ENCODE data around the gene PARP12. TPM values are rescaled to one million over a fixed set of nuclear protein-coding genes. Genes with fewer than 3 reads are reported as not detected.

PARP12 gene
- total and polyA plus RNA-seq, 12 donors = 6.7 to 48.3 (median 13.1) TPM

- 60 to 67% methylated on average over 11 of the region's 11 CpGs for WGBS, 2 donors
- H3K36me3 ChIP-seq = peaks cover 0 to 96% (median 20%) of the 10 kb centered on the region in 9 donors
- intact Hi-C loops (cut with DNase I) = no loop called here
- no peaks in the 10 kb centered on the region for H3K27me3 ChIP-seq
- TF ChIP-seq, protein P1, sequence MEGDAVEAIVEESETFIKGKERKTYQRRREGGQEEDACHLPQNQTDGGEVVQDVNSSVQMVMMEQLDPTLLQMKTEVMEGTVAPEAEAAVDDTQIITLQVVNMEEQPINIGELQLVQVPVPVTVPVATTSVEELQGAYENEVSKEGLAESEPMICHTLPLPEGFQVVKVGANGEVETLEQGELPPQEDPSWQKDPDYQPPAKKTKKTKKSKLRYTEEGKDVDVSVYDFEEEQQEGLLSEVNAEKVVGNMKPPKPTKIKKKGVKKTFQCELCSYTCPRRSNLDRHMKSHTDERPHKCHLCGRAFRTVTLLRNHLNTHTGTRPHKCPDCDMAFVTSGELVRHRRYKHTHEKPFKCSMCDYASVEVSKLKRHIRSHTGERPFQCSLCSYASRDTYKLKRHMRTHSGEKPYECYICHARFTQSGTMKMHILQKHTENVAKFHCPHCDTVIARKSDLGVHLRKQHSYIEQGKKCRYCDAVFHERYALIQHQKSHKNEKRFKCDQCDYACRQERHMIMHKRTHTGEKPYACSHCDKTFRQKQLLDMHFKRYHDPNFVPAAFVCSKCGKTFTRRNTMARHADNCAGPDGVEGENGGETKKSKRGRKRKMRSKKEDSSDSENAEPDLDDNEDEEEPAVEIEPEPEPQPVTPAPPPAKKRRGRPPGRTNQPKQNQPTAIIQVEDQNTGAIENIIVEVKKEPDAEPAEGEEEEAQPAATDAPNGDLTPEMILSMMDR (IDR thresholded peaks at IDR 0.05) = no peak
- no peak for DNase-seq
- H3K4me3 ChIP-seq = no peak overlapping the region
- no peak overlapping the region for H3K27ac ChIP-seq
- H3K4me1 ChIP-seq = peaks cover 0 to 28% (median 7%) of the 10 kb centered on the region in 9 donors
- H3K9me3 ChIP-seq = no peaks in the 10 kb centered on the region
- ATAC-seq = peak; percentile 43 to 82 (median 62)
Observed at GRCh38 chr7:140036224-140036962, 26.4 kb downstream of the PARP12 start.

DNA sequence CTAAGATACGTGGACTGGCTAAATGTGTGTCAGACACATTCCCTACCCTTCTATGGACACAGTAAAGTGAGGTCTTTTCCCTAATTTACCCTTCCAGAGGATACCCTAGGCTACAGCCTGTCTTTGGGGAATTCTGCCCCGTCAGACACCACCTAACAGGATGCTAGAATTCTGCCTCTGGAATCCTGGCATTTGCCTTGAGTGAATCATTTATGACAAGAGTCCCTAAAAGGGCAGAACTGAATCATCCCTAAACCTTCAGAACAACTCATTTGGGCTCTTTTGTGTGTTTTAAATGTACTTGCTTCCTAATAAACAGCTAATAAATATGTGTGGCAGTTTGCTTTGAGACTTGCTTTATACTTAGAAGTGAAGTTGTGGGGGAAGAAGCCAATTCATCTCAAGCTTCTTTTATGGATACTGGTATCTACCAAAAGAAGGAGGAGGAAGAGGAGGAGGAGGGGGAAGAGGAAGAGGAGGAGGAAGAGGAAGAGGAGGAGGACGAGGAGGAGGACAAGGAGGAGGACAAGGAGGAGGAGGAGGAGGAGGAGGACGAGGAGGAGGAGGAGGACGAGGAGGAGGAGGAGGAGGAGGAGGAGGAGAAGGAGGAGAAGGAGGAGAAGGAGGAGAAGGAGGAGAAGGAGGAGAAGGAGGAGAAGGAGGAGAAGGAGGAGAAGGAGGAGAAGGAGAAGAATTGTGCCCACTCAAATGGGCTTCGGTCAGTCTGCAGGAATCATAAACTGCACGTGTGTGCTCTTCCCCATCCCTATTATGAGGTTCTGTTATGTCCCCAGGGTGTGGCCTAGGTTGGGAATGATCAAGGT, 27.1 kb downstream of the PARP12 start:
- no peak for ATAC-seq
- TF ChIP-seq, protein P1 (IDR thresholded peaks at IDR 0.05) = no peak
- Histone ChIP-seq H3K9me3 (no peaks in the 10 kb centered on the region), H3K4me1 (peaks cover 0 to 28% (median 7%) of the 10 kb centered on the region in 9 donors), H3K4me3 (no peak overlapping the region), H3K36me3 (peaks cover 0 to 96% (median 20%) of the 10 kb centered on the region in 9 donors), H3K27ac (no peak overlapping the region), H3K27me3 (no peaks in the 10 kb centered on the region)
- DNase-seq = no peak
- WGBS, 2 donors = 76 to 84% methylated on average over 4 of the region's 7 CpGs
- intact Hi-C loops (cut with DNase I) = no loop called here

DNA sequence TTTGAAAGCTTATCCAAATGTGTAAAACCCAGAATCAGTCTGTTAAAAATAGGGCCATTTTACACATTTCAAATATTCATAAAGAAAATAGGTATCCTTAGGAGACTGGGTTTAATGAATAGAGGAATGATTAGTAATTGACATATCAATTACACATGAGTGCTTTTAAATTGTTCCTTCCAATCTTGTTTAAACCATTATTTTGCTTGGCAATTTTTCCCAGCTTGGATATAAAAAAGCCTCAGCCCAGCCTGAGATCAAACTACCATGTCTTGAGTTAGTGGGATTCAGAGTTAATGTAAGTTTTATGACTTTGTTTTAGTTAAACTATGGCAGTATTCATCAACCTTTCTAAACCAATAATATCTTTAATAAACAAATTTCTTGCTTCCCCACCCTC, 28.3 kb downstream of the PARP12 start:
- H3K36me3 ChIP-seq = peaks cover 0 to 93% (median 14%) of the 10 kb centered on the region in 9 donors

GRCh38 chr7:140033779-140034363, 28.9 kb downstream of the PARP12 start:
- no peak overlapping the region for H3K4me3 ChIP-seq
- intact Hi-C loops (cut with DNase I) = no loop called here
- no peaks in the 10 kb centered on the region for H3K27me3 ChIP-seq
- ATAC-seq (no peak), DNase-seq (no peak)
- no peaks in the 10 kb centered on the region for H3K9me3 ChIP-seq
- 95 to 96% methylated on average over 14 of the region's 14 CpGs for WGBS, 2 donors
- TF ChIP-seq, protein P1 (IDR thresholded peaks at IDR 0.05) = no peak
- peaks cover 0 to 18% (median 4%) of the 10 kb centered on the region in 9 donors for H3K4me1 ChIP-seq
- peaks cover 0 to 94% (median 14%) of the 10 kb centered on the region in 9 donors for H3K36me3 ChIP-seq
- H3K27ac ChIP-seq = no peak overlapping the region

More for the DNA sequence above, 28.3 kb downstream of the PARP12 start:
- TF ChIP-seq, protein P1 (IDR thresholded peaks at IDR 0.05) = no peak
- intact Hi-C loops (cut with DNase I) = no loop called here
- no peaks in the 10 kb centered on the region for H3K27me3 ChIP-seq
- no peaks in the 10 kb centered on the region for H3K9me3 ChIP-seq
- H3K4me3 ChIP-seq = no peak overlapping the region
- ATAC-seq (no peak), DNase-seq (no peak)
- no peak overlapping the region for H3K27ac ChIP-seq
- H3K4me1 ChIP-seq = peaks cover 0 to 24% (median 6%) of the 10 kb centered on the region in 9 donors

All from heart right ventricle (tissue), 16 donors.